ENCODE data around the gene PUM1.

Gene PUM1

DNA sequence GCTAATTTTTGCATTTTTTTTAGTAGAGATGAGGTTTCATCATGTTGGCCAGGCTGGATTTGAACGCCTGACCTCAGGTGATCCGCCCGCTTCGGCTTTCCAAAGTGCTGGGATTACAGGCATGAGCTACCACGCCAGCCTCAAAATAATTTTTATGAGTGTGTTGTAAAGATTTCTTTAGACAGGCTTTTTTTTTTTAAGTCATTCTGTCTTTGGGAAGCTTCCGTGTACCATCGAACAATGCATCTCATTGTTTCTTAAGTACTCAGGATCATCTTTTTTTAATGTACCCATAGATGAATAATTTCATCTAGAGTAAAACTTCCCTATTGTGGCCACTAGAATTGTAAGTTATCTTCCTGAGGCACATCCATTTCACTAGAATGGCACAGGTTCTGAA lies 137.3 kb downstream of the PUM1 start:
- H3K23ac ChIP-seq (ENCODE audit: low read length) = no peak overlapping the region
- H3K27me3 ChIP-seq (ENCODE audit: insufficient read depth, low read length) = no peaks in the 10 kb centered on the region
- no peak overlapping the region for H3K18ac ChIP-seq (ENCODE audit: low read length)
- H3K14ac ChIP-seq (ENCODE audit: low read length) = no peak overlapping the region
- H2BK12ac ChIP-seq (ENCODE audit: low read length) = no peak overlapping the region
- no peak for DNase-seq
- H3K4me3 ChIP-seq (ENCODE audit: low read depth, low read length) = no peak overlapping the region
- no peak overlapping the region for H2AK5ac ChIP-seq (ENCODE audit: low read length)
- H4K12ac ChIP-seq (ENCODE audit: low read depth, low read length) = no peak overlapping the region
- no peak overlapping the region for H4K91ac ChIP-seq (ENCODE audit: low read depth, low read length)
- H3K9me3 ChIP-seq (ENCODE audit: insufficient read depth, low read depth, low read length) = no peaks in the 10 kb centered on the region
- H3K4ac ChIP-seq (ENCODE audit: low read depth, low read length) = no peak overlapping the region
- H2AFZ ChIP-seq (ENCODE audit: insufficient read depth, low read length, poor library complexity) = no peak overlapping the region
- H3K4me1 ChIP-seq (ENCODE audit: control insufficient read depth in 1 of 2, insufficient read depth in 2 of 2, low read length in 2 of 2) = peaks cover 1 to 6% of the 10 kb centered on the region in 2 experiments
- no peaks in the 10 kb centered on the region for H3K79me2 ChIP-seq (ENCODE audit: control insufficient read depth, insufficient read depth, low read length, poor library complexity)
- no peak overlapping the region for H4K8ac ChIP-seq (ENCODE audit: low read depth, low read length)
- H2BK5ac ChIP-seq (ENCODE audit: low read depth, low read length, poor library complexity) = no peak overlapping the region
- H3K36me3 ChIP-seq (ENCODE audit: control insufficient read depth in 1 of 2, insufficient read depth in 2 of 2, low read length in 2 of 2) = peaks cover 10 to 12% of the 10 kb centered on the region in 2 experiments
- WGBS (ENCODE audit: extremely low coverage, insufficient coverage, insufficient read length) = no CpG with 5 or more reads among the region's 7 CpGs
- no peak overlapping the region for H3K27ac ChIP-seq (ENCODE audit: low read depth, low read length)
- H3K9ac ChIP-seq (ENCODE audit: low read length) = no peak overlapping the region
- no peak overlapping the region for H2BK120ac ChIP-seq (ENCODE audit: insufficient read depth, low read length, poor library complexity)
- H3K4me2 ChIP-seq (ENCODE audit: low read length) = no peak overlapping the region
- no peaks in the 10 kb centered on the region for H3K79me1 ChIP-seq (ENCODE audit: low read length)

DNA sequence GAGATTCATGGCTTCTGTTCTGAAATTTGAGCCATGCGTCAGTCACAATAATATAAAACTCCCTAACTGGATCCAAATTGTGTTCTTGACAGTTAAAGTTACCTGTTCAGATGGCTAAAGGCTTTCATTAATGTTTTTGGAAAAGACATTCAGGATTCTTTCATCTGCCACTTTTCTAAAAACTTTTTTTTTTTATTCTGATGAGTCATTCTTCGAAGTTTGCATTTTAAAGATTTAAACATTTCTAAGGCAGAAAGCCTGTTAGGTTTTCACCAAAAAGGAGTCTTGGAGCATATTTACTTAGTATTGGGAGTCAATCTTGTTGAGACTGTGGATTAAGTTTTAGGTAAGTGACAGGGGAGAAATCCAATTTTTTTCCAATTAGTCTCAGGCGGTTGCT lies 138.1 kb downstream of the PUM1 start:
- no peak for DNase-seq
- Histone ChIP-seq H3K4me3 (ENCODE audit: low read depth, low read length) (no peak overlapping the region), H3K79me2 (ENCODE audit: control insufficient read depth, insufficient read depth, low read length, poor library complexity) (no peaks in the 10 kb centered on the region), H3K9ac (ENCODE audit: low read length) (no peak overlapping the region), H2BK120ac (ENCODE audit: insufficient read depth, low read length, poor library complexity) (no peak overlapping the region), H3K4me2 (ENCODE audit: low read length) (no peak overlapping the region), H3K4me1 (ENCODE audit: control insufficient read depth in 1 of 2, insufficient read depth in 2 of 2, low read length in 2 of 2) (peaks cover 0 to 4% of the 10 kb centered on the region in 2 experiments), H4K91ac (ENCODE audit: low read depth, low read length) (no peak overlapping the region), H3K9me3 (ENCODE audit: insufficient read depth, low read depth, low read length) (no peaks in the 10 kb centered on the region), H4K8ac (ENCODE audit: low read depth, low read length) (no peak overlapping the region), H2AFZ (ENCODE audit: insufficient read depth, low read length, poor library complexity) (no peak overlapping the region), H2BK5ac (ENCODE audit: low read depth, low read length, poor library complexity) (no peak overlapping the region), H3K14ac (ENCODE audit: low read length) (no peak overlapping the region), H3K79me1 (ENCODE audit: low read length) (peaks cover 1% of the 10 kb centered on the region), H3K4ac (ENCODE audit: low read depth, low read length) (no peak overlapping the region), H3K36me3 (ENCODE audit: control insufficient read depth in 1 of 2, insufficient read depth in 2 of 2, low read length in 2 of 2) (peaks cover 7 to 8% of the 10 kb centered on the region in 2 experiments), H4K12ac (ENCODE audit: low read depth, low read length) (no peak overlapping the region), H2AK5ac (ENCODE audit: low read length) (no peak overlapping the region), H3K23ac (ENCODE audit: low read length) (no peak overlapping the region), H2BK12ac (ENCODE audit: low read length) (no peak overlapping the region), H3K27me3 (ENCODE audit: insufficient read depth, low read length) (no peaks in the 10 kb centered on the region), H3K27ac (ENCODE audit: low read depth, low read length) (no peak overlapping the region), H3K18ac (ENCODE audit: low read length) (no peak overlapping the region)
- WGBS (ENCODE audit: extremely low coverage, insufficient coverage, insufficient read length) = no CpG with 5 or more reads among the region's 3 CpGs

DNA sequence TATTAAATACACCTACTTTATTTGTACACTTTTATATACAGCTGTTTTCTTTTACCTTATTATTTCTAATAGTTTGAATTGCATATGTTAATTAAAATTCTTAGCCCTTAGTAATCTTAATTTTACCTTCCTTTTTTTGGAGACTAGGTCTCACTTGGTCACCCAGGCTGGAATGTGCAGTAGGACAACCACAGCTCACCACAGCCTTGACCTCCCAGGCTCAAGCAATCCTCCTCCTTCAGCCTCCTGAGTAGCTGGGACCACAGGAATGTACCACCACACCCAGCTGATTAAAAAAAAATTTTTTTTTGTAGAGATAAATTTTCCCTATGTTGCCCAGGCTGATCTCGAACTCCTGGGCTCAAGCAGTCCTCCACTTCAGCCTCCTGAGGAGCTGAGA lies 141.9 kb downstream of the PUM1 start:
- no peak overlapping the region for H3K18ac ChIP-seq (ENCODE audit: low read length)
- no peak overlapping the region for H2BK120ac ChIP-seq (ENCODE audit: insufficient read depth, low read length, poor library complexity)
- no peak overlapping the region for H3K27ac ChIP-seq (ENCODE audit: low read depth, low read length)
- no peaks in the 10 kb centered on the region for H3K36me3 ChIP-seq (ENCODE audit: control insufficient read depth in 1 of 2, insufficient read depth in 2 of 2, low read length in 2 of 2)
- H4K12ac ChIP-seq (ENCODE audit: low read depth, low read length) = no peak overlapping the region
- no peak for DNase-seq
- H2BK5ac ChIP-seq (ENCODE audit: low read depth, low read length, poor library complexity) = no peak overlapping the region
- H3K4ac ChIP-seq (ENCODE audit: low read depth, low read length) = no peak overlapping the region
- no peak overlapping the region for H3K14ac ChIP-seq (ENCODE audit: low read length)
- no peak overlapping the region for H3K4me3 ChIP-seq (ENCODE audit: low read depth, low read length)
- H3K4me1 ChIP-seq (ENCODE audit: control insufficient read depth in 1 of 2, insufficient read depth in 2 of 2, low read length in 2 of 2) = peaks cover 10 to 12% of the 10 kb centered on the region in 2 experiments
- no peak overlapping the region for H2BK12ac ChIP-seq (ENCODE audit: low read length)
- H2AFZ ChIP-seq (ENCODE audit: insufficient read depth, low read length, poor library complexity) = no peak overlapping the region
- no peak overlapping the region for H3K23ac ChIP-seq (ENCODE audit: low read length)
- no peaks in the 10 kb centered on the region for H3K27me3 ChIP-seq (ENCODE audit: insufficient read depth, low read length)
- H3K79me2 ChIP-seq (ENCODE audit: control insufficient read depth, insufficient read depth, low read length, poor library complexity) = no peaks in the 10 kb centered on the region
- peaks cover 4% of the 10 kb centered on the region for H3K79me1 ChIP-seq (ENCODE audit: low read length)
- no peak overlapping the region for H4K91ac ChIP-seq (ENCODE audit: low read depth, low read length)
- H4K8ac ChIP-seq (ENCODE audit: low read depth, low read length) = no peak overlapping the region
- H2AK5ac ChIP-seq (ENCODE audit: low read length) = no peak overlapping the region
- H3K9ac ChIP-seq (ENCODE audit: low read length) = no peak overlapping the region
- no CpG with 5 or more reads among the region's 1 CpG for WGBS (ENCODE audit: extremely low coverage, insufficient coverage, insufficient read length)
- H3K9me3 ChIP-seq (ENCODE audit: insufficient read depth, low read depth, low read length) = no peaks in the 10 kb centered on the region
- no peak overlapping the region for H3K4me2 ChIP-seq (ENCODE audit: low read length)

DNA sequence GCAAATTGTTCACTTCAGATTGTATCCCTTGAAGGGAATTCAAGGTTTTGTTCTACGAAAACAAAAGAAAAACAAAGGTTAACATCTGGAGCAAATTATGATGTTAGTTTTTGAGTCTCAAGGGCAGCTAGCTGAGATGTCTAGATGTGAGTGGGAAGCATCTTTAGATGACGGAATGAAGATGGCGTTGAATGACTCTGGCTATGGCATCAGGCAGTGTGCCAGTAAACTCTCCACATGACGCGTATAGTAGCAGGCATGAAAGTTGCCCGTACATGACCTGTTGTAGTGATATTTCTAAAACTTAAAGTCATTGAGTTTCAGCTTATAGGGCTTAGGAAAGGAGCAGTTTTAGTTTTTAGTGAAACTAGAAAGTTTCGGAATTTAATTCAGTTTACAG lies 144.7 kb downstream of the PUM1 start:
- Histone ChIP-seq H4K8ac (ENCODE audit: low read depth, low read length) (no peak overlapping the region), H3K27ac (ENCODE audit: low read depth, low read length) (no peak overlapping the region), H4K91ac (ENCODE audit: low read depth, low read length) (no peak overlapping the region), H3K4me3 (ENCODE audit: low read depth, low read length) (no peak overlapping the region), H2AK5ac (ENCODE audit: low read length) (no peak overlapping the region), H3K27me3 (ENCODE audit: insufficient read depth, low read length) (no peaks in the 10 kb centered on the region), H3K4me1 (ENCODE audit: control insufficient read depth in 1 of 2, insufficient read depth in 2 of 2, low read length in 2 of 2) (peaks cover 11 to 13% of the 10 kb centered on the region in 2 experiments), H2BK5ac (ENCODE audit: low read depth, low read length, poor library complexity) (no peak overlapping the region), H3K14ac (ENCODE audit: low read length) (no peak overlapping the region), H3K79me2 (ENCODE audit: control insufficient read depth, insufficient read depth, low read length, poor library complexity) (no peaks in the 10 kb centered on the region), H3K36me3 (ENCODE audit: control insufficient read depth in 1 of 2, insufficient read depth in 2 of 2, low read length in 2 of 2) (no peaks in the 10 kb centered on the region), H2AFZ (ENCODE audit: insufficient read depth, low read length, poor library complexity) (no peak overlapping the region), H2BK12ac (ENCODE audit: low read length) (no peak overlapping the region), H3K9ac (ENCODE audit: low read length) (no peak overlapping the region), H4K12ac (ENCODE audit: low read depth, low read length) (no peak overlapping the region), H3K79me1 (ENCODE audit: low read length) (peaks cover 4% of the 10 kb centered on the region), H3K4me2 (ENCODE audit: low read length) (no peak overlapping the region), H3K18ac (ENCODE audit: low read length) (no peak overlapping the region), H3K4ac (ENCODE audit: low read depth, low read length) (no peak overlapping the region), H3K23ac (ENCODE audit: low read length) (no peak overlapping the region), H2BK120ac (ENCODE audit: insufficient read depth, low read length, poor library complexity) (no peak overlapping the region), H3K9me3 (ENCODE audit: insufficient read depth, low read depth, low read length) (no peaks in the 10 kb centered on the region)
- DNase-seq = no peak
- no CpG with 5 or more reads among the region's 7 CpGs for WGBS (ENCODE audit: extremely low coverage, insufficient coverage, insufficient read length)

All from trophoblast cell (in vitro differentiated cells and primary cell).